NT2/D1 (cell line): ENCODE measurements around the gene APPL2.

ENCODE experiments used
- DNase-seq: peaks from one replicate; pipeline ENCODE4 v3.0.0-alpha.2; 2011; ENCODE audit warnings: low read depth, low spot score
- H3K27me3 ChIP-seq: 2 replicates; pipeline ENCODE4 v1.6.0; 2011; ENCODE audit warnings: mild to moderate bottlenecking; ENCODE audit not compliant: insufficient read length, insufficient read depth
- H3K36me3 ChIP-seq: 2 replicates; pipeline ENCODE4 v1.6.1; 2011; ENCODE audit warnings: mild to moderate bottlenecking, low read length, mixed read lengths; ENCODE audit not compliant: insufficient read depth, insufficient read length
- H3K4me1 ChIP-seq: 2 replicates; pipeline ENCODE4 v1.5.1; 2011; ENCODE audit not compliant: insufficient read depth, insufficient read length
- H3K4me3 ChIP-seq: 2 replicates; pipeline ENCODE4 v1.5.1; 2011; ENCODE audit warnings: low read depth; ENCODE audit not compliant: insufficient read length
- H3K9ac ChIP-seq: 2 replicates; pipeline ENCODE4 v1.6.0; 2011; ENCODE audit warnings: low read depth; ENCODE audit not compliant: insufficient read length
- H3K9me3 ChIP-seq: 2 replicates; pipeline ENCODE4 v1.5.1; 2011; ENCODE audit warnings: mild to moderate bottlenecking, low read length; ENCODE audit not compliant: insufficient read depth
- SUZ12 ChIP-seq: IDR thresholded peaks from 2 replicates; pipeline ENCODE4 v1.6.1; 2011; ENCODE audit not compliant: insufficient read length, insufficient read depth; ENCODE audit errors: extremely low read depth
- YY1 ChIP-seq: IDR thresholded peaks from 2 replicates; pipeline ENCODE4 v1.6.1; 2011; ENCODE audit not compliant: insufficient read length, insufficient read depth
- ZNF274 ChIP-seq: IDR thresholded peaks from 2 replicates; pipeline ENCODE4 v1.6.1; 2011; ENCODE audit warnings: mild to moderate bottlenecking, low read depth, low read length

Gene APPL2

DNA sequence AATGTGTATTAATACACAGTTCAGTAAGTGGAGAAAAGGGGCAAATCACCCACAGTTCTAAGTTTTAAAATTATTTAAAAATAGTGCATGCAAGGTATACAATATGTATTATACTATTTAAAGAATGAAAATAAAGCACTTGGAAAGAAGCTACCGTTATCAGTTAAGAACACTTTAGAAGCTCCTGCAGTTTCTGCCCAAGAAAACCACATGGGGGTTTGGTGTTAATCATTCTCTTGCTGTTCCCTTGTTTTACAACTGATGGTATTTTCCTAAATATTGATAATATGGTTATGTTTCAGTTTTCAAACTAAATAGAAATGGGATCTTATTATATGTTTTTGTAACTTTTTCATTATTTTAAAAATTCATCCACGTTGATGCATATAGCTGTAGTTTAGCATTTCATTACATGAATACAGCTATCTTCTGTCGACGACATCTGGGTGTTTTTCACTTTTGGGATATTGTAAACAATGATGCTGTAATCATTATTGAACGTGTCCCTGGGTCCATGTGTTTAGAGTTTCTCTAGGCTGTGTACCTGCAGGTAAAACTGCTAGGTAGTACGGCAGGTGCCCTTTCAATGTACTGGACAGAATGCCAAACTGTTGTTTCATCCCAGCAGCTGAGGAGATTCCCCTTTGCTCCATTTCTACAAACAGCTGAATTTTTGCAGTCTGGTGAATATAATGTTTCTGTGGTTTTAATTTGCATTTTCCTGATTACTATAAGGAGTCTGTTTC is 64.1 kb downstream of the APPL2 start:
- Histone ChIP-seq H3K27me3 (no peaks in the 10 kb centered on the region), H3K4me1 (no peaks in the 10 kb centered on the region), H3K9me3 (no peaks in the 10 kb centered on the region), H3K4me3 (no peak overlapping the region), H3K9ac (no peak overlapping the region), H3K36me3 (peaks cover 46% of the 10 kb centered on the region)
- TF ChIP-seq ZNF274 (no peak), YY1 (no peak), SUZ12 (no peak)
- DNase-seq = no peak

GRCh38 chr12:105170139-105170538 is 65.8 kb downstream of the APPL2 start:
- H3K9me3 ChIP-seq = no peaks in the 10 kb centered on the region
- no peak for TF ChIP-seq YY1
- TF ChIP-seq ZNF274 = no peak
- TF ChIP-seq SUZ12 = no peak
- no peak overlapping the region for H3K9ac ChIP-seq
- DNase-seq = no peak
- peaks cover 53% of the 10 kb centered on the region for H3K36me3 ChIP-seq
- H3K4me3 ChIP-seq = no peak overlapping the region
- no peaks in the 10 kb centered on the region for H3K27me3 ChIP-seq
- H3K4me1 ChIP-seq = no peaks in the 10 kb centered on the region

DNA sequence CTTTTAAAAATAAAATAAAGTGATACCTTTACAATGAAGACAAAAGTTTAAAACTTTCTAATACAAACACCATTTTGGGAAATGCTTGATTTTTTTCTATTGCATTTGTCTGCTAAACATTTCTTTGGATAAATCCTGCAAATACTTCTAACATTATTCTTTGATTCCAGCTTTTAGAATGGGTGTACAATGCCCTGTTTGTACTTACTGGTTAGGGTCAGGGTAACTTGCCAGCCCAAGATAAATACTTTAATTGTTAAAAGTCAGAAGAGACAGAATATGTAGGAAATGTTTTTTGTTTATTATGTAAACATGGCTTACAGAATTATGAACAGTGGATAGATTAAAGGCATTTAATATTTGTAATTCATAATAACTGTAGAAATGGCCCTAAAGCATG is 68.0 kb downstream of the APPL2 start:
- Histone ChIP-seq H3K4me1 (no peaks in the 10 kb centered on the region), H3K4me3 (no peak overlapping the region), H3K36me3 (peaks cover 66% of the 10 kb centered on the region), H3K9me3 (no peaks in the 10 kb centered on the region), H3K9ac (no peak overlapping the region), H3K27me3 (no peaks in the 10 kb centered on the region)
- no peak for DNase-seq
- TF ChIP-seq YY1 = no peak
- no peak for TF ChIP-seq SUZ12
- TF ChIP-seq ZNF274 = no peak

DNA sequence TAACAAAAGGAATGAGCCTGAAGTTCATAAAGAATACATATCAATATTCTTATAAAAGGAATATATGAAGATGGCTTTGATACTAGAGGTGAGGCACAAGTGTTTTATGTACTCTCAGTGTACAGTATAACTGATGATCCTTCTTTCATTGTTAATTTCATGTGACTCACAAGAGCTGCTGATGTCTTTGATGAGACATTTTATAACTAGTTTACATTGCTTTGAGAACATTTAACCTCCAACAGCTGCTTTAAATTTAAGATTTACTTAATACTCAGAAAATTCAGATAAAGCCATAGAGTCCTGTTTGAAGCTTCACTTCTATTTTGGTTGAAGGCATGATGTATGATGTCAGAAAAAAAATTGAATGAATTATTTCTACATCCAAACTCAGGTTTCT is 68.6 kb downstream of the APPL2 start:
- TF ChIP-seq YY1 (no peak), SUZ12 (no peak), ZNF274 (no peak)
- no peak overlapping the region for H3K4me3 ChIP-seq
- no peaks in the 10 kb centered on the region for H3K9me3 ChIP-seq
- H3K4me1 ChIP-seq = no peaks in the 10 kb centered on the region
- no peak for DNase-seq
- H3K9ac ChIP-seq = no peak overlapping the region
- peaks cover 68% of the 10 kb centered on the region for H3K36me3 ChIP-seq
- H3K27me3 ChIP-seq = no peaks in the 10 kb centered on the region

DNA sequence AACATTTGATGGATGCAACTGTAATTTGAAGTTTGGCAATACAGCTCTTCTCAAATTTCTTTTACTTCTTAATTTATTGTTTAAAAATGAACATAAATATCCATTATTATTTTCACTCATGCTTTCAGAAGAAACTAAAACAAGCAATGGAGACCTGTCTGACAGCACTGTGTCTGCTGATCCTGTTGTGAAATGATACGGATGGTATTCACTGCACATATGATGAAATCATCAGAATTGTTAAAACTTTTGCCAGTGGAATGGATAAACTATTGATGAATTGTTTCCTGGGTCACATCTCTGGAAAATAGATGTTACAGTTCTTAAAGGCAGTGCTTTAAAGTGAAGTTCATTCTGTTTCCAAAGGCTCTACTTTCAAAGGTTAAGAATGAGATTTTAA is 69.2 kb downstream of the APPL2 start:
- H3K4me1 ChIP-seq = no peaks in the 10 kb centered on the region
- peaks cover 68% of the 10 kb centered on the region for H3K36me3 ChIP-seq
- TF ChIP-seq YY1 (no peak), SUZ12 (no peak), ZNF274 (no peak)
- no peaks in the 10 kb centered on the region for H3K9me3 ChIP-seq
- no peak for DNase-seq
- no peak overlapping the region for H3K4me3 ChIP-seq
- no peak overlapping the region for H3K9ac ChIP-seq
- H3K27me3 ChIP-seq = no peaks in the 10 kb centered on the region

DNA sequence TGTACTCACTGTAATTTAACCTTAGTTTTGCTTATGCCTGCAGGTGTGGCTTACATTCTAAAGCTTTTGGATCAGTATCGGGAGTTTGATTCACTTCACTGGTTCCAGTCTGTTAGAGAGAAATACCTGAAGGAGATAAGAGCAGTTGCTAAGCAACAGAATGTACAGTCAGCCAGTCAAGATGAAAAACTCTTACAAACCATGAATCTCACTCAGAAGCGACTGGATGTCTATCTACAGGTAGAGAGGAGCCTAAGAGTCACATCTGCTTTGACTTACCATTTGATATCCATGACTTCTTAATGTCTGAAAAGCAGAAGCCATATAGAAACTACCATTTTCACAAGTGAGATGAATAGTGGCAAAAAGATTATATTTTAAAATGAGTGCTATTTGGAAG is 71.9 kb downstream of the APPL2 start:
- H3K9ac ChIP-seq = no peak overlapping the region
- H3K4me3 ChIP-seq = no peak overlapping the region
- TF ChIP-seq ZNF274 (no peak), YY1 (no peak), SUZ12 (no peak)
- H3K36me3 ChIP-seq = peaks cover 88% of the 10 kb centered on the region
- H3K9me3 ChIP-seq = no peaks in the 10 kb centered on the region
- DNase-seq = no peak
- H3K4me1 ChIP-seq = no peaks in the 10 kb centered on the region
- no peaks in the 10 kb centered on the region for H3K27me3 ChIP-seq

GRCh38 chr12:105162174-105162573 is 73.8 kb downstream of the APPL2 start:
- no peaks in the 10 kb centered on the region for H3K27me3 ChIP-seq
- H3K4me3 ChIP-seq = no peak overlapping the region
- H3K36me3 ChIP-seq = peaks cover 89% of the 10 kb centered on the region
- H3K4me1 ChIP-seq = no peaks in the 10 kb centered on the region
- H3K9ac ChIP-seq = no peak overlapping the region
- no peak for DNase-seq
- no peaks in the 10 kb centered on the region for H3K9me3 ChIP-seq
- TF ChIP-seq SUZ12 (no peak), YY1 (no peak), ZNF274 (no peak)

DNA sequence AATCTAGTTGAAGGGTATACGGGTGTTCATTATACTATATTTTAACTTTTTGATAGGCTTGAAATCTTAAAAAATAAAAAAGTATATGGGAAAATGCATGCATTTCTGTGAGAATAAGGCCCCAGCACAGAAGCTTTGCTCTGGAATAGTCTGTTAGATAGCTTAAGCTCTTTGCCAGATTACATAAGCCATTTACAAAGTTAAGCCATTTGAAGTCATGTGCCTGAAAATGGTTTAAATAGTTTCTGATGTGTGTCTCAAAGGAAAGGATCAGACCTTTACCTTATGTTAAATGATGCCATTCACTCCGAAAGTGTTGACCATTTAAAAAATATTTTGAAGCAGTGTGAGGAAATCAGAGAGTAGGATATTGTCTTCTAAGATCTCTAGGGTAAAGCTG is 77.1 kb downstream of the APPL2 start:
- peaks cover 85% of the 10 kb centered on the region for H3K36me3 ChIP-seq
- H3K4me3 ChIP-seq = no peak overlapping the region
- no peaks in the 10 kb centered on the region for H3K27me3 ChIP-seq
- no peak for DNase-seq
- H3K9me3 ChIP-seq = no peaks in the 10 kb centered on the region
- no peak for TF ChIP-seq SUZ12
- TF ChIP-seq YY1 = no peak
- TF ChIP-seq ZNF274 = no peak
- H3K9ac ChIP-seq = no peak overlapping the region
- no peaks in the 10 kb centered on the region for H3K4me1 ChIP-seq
